Transverse colon (tissue), 4 donors: Measurements from ENCODE around the gene MAP2K5.

ENCODE experiments used
- CTCF ChIP-seq, 5 experiments: fragments of 200-600 bp in 3 of 5; fragments of 450-650 bp in 2 of 5; sonication (generic) in 3 of 5; IDR thresholded peaks; 1 replicate in 2 of 5; 2 replicates in 3 of 5; pipeline ENCODE4 v1.5.1; 2016 to 2017; ENCODE audit warnings: antibody characterized with exemption in 5 of 5, inconsistent platforms in 3 of 5, mild to moderate bottlenecking in 2 of 5, moderate library complexity in 1 of 5
- EP300 ChIP-seq: sonication (generic); formaldehyde crosslinking; IDR thresholded peaks from one replicate; pipeline ENCODE4 v1.6.1; 2017; ENCODE audit warnings: antibody characterized with exemption, low read depth
- POLR2A ChIP-seq: fragments of 450-650 bp; IDR thresholded peaks from one replicate; pipeline ENCODE4 v1.6.1; 2016; ENCODE audit warnings: antibody characterized with exemption, mild to moderate bottlenecking, moderate library complexity
- POLR2AphosphoS5 ChIP-seq, 3 donors: sonication (generic); formaldehyde crosslinking; IDR thresholded peaks; one replicate each; pipeline ENCODE4 v1.6.1; 2016; ENCODE audit warnings: antibody characterized with exemption in 3 of 3

GRCh38 chr15:67839499-67839928 lies 297.0 kb downstream of the MAP2K5 start:
- TF ChIP-seq POLR2AphosphoS5 (IDR thresholded peaks at IDR 0.05) (no peak), POLR2A (no peak), CTCF (IDR thresholded peaks at IDR 0.05) (no peak), EP300 (no peak)
